Lung (tissue), 12 donors: ENCODE measurements around the gene AKT1. TPM values are rescaled to one million over a fixed set of nuclear protein-coding genes. Genes with fewer than 3 reads are reported as not detected.

Source experiments
- ATAC-seq: fragments of 200-7000 bp; cut with Tn5 transposase; one replicate; pipeline ENCODE4 v1.9.1; 2020; ENCODE audit warnings: moderate number of reproducible peaks; ENCODE audit not compliant: insufficient read depth, low FRiP score
- DNase-seq, 3 donors: peaks; one replicate each; pipeline ENCODE4 v3.0.0-alpha.2; 2013 to 2017
- H3K27ac ChIP-seq, 2 donors: one replicate each; pipeline ENCODE4 v1.5.1; 2013; ENCODE audit warnings: mild to moderate bottlenecking in 2 of 2, moderate library complexity in 2 of 2, control low read depth in 1 of 2, inconsistent platforms in 1 of 2, low read depth in 1 of 2, low read length in 1 of 2
- H3K27me3 ChIP-seq, 3 donors: one replicate each; pipeline ENCODE4 v1.5.1; 2013; ENCODE audit warnings: low read length in 2 of 3; ENCODE audit not compliant: control insufficient read depth in 3 of 3, insufficient read depth in 3 of 3
- H3K36me3 ChIP-seq, 4 donors: one replicate each; pipeline ENCODE4 v1.5.1; 2013; ENCODE audit warnings: low read length in 4 of 4, mild to moderate bottlenecking in 1 of 4, moderate library complexity in 1 of 4; ENCODE audit not compliant: control insufficient read depth in 4 of 4, insufficient read depth in 4 of 4
- H3K4me1 ChIP-seq, 5 donors: one replicate each; pipeline ENCODE4 v1.5.1; 2013; ENCODE audit warnings: low read length in 5 of 5, mild to moderate bottlenecking in 2 of 5, moderate library complexity in 1 of 5; ENCODE audit not compliant: control insufficient read depth in 5 of 5, insufficient read depth in 5 of 5
- H3K4me3 ChIP-seq: one replicate; pipeline ENCODE4 v1.5.1; 2013; ENCODE audit warnings: mild to moderate bottlenecking, control low read depth, moderate library complexity
- H3K9ac ChIP-seq, 2 donors: one replicate each; pipeline ENCODE4 v1.5.1; 2013; ENCODE audit warnings: low read length in 2 of 2, control low read depth in 1 of 2; ENCODE audit not compliant: insufficient read depth in 1 of 2
- H3K9me3 ChIP-seq, 4 donors: one replicate each; pipeline ENCODE4 v1.5.1; 2013; ENCODE audit warnings: low read length in 3 of 4, mild to moderate bottlenecking in 1 of 4, moderate library complexity in 1 of 4; ENCODE audit not compliant: control insufficient read depth in 4 of 4, insufficient read depth in 3 of 4
- WGBS, 2 donors: extraction: QIAGEN DNeasy Blood & Tissue Kit; methylation state at CpG; one replicate each; pipeline ENCODE4 v1.1.7; 2013; 5-methylcytosine and 5-hydroxymethylcytosine counted together
- polyA plus RNA-seq, 2 donors: library from polyadenylated mRNA; stranded (reverse); fragments of 200-250 nt; gene quantifications; one replicate each; pipeline ENCODE4 v1.2.1, GENCODE V29; 2013
- total RNA-seq, 2 donors: library from RNA; depleted of rRNA in 1 of 2; stranded (reverse); fragments of >200 nt in 1 of 2; gene quantifications; one replicate each; pipeline ENCODE4 v1.2.1, GENCODE V29; 2014 to 2021
- TF ChIP-seq, protein P1 (sequence below): IDR thresholded peaks from 2 replicates; pipeline ENCODE4 v1.5.1; 2012; ENCODE audit warnings: mild to moderate bottlenecking; ENCODE audit errors: control extremely low read depth, extremely low read depth
- donor health status: control.
- donor health status: control.
- donor health status: Bipolar disorder and iron deficiency.
- donor health status: healthy.
- donor health status: DM: yes; HTN: yes; CAD: no.

AKT1 gene
- total and polyA plus RNA-seq, 4 donors: 142 to 224 (median 160) TPM

DNA sequence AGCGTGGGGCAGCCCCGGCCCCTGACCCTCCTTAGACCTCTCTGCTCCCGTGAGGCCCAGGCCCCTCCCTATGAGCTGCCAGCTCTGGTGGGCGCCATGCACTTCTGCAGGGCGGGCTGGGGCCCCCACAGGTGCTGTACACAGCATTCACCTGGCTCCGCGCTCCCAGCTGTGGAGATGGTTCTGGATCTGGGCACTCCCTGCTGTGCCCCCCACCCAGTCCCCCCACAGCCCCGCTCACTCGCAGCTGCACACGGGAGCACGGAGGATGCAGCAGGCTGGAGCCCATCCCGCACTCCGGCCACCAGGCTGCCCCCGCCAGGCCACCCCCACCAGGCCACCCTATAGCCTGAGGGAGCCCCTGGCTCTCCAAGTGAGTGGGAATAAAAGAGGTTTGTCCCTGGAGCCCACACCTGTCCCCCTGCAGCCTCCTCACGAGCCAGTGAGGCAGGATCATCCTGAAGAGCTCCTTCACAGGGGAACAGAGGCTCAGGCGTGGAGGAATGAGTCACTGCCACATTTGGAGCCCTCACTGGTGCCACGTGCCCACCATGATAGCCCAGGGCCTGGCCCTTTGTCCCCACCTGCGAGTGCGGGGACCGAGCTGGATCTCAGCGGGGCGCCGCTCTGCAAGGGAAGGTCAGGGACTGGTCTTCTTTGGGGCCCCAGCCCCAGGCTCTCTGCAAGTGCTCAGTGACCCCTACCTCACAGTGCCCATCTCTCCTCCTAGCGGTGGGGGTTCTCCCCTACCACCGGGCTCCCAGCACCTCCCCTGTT, 69.6 kb downstream of the AKT1 start:
- peak overlapping the region in 1 of 2 donors; percentile 97 for H3K27ac ChIP-seq
- H3K9ac ChIP-seq: no peak overlapping the region
- DNase-seq (no peak), ATAC-seq (no peak)
- H3K4me1 ChIP-seq: peaks cover 0 to 15% (median 10%) of the 10 kb centered on the region in 5 donors
- TF ChIP-seq, protein P1, sequence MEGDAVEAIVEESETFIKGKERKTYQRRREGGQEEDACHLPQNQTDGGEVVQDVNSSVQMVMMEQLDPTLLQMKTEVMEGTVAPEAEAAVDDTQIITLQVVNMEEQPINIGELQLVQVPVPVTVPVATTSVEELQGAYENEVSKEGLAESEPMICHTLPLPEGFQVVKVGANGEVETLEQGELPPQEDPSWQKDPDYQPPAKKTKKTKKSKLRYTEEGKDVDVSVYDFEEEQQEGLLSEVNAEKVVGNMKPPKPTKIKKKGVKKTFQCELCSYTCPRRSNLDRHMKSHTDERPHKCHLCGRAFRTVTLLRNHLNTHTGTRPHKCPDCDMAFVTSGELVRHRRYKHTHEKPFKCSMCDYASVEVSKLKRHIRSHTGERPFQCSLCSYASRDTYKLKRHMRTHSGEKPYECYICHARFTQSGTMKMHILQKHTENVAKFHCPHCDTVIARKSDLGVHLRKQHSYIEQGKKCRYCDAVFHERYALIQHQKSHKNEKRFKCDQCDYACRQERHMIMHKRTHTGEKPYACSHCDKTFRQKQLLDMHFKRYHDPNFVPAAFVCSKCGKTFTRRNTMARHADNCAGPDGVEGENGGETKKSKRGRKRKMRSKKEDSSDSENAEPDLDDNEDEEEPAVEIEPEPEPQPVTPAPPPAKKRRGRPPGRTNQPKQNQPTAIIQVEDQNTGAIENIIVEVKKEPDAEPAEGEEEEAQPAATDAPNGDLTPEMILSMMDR: no peak
- H3K4me3 ChIP-seq: no peak overlapping the region
- no peaks in the 10 kb centered on the region for H3K27me3 ChIP-seq
- 86 to 89% methylated on average over 25 of the region's 25 CpGs for WGBS, 2 donors
- no peaks in the 10 kb centered on the region for H3K9me3 ChIP-seq
- H3K36me3 ChIP-seq: peaks cover 0 to 4% (median 1%) of the 10 kb centered on the region in 4 donors

GRCh38 chr14:104724981-104725771, 70.4 kb downstream of the AKT1 start:
- peaks cover 0 to 4% (median 1%) of the 10 kb centered on the region in 4 donors for H3K36me3 ChIP-seq
- peaks cover 0 to 15% (median 10%) of the 10 kb centered on the region in 5 donors for H3K4me1 ChIP-seq
- H3K27me3 ChIP-seq: no peaks in the 10 kb centered on the region
- TF ChIP-seq, protein P1: no peak
- DNase-seq (peak; percentile 71 to 81 (median 76)), ATAC-seq (no peak)
- peak overlapping the region in 1 of 2 donors; percentile 97 for H3K27ac ChIP-seq
- no peaks in the 10 kb centered on the region for H3K9me3 ChIP-seq
- 42 to 61% methylated on average over 24 of the region's 24 CpGs for WGBS, 2 donors
- no peak overlapping the region for H3K4me3 ChIP-seq
- no peak overlapping the region for H3K9ac ChIP-seq

DNA sequence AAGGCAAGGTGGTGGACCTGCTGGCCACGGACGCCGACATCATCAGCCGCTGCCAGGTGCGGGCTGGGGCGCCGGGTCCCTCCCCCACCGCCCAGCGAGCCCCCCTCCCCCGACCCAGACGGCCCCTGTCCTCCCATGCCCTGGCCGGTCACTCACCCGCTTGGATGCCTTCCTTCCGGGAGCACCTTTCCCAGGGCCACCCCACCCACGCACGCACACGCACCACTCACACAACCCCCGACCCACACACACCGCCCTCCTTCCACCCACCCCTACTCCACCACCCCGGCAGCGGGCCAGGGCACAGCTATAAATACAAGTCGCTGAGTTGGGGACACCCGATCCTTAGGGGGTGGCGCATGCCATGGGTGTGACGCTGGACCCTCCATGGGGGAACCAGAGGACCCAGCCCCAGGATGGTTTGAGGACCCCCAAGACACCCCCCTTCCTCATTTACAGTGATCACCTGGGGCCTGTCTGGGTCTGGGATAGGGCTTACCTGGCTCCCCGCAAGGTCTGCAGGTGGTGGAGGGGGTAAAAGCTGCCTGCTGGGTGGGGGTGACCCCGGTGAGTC, 71.1 kb downstream of the AKT1 start:
- DNase-seq: peak; percentile 29 to 53 (median 40)
- peak; percentile 20 for ATAC-seq
- H3K27me3 ChIP-seq: no peaks in the 10 kb centered on the region
- H3K36me3 ChIP-seq: peaks cover 0 to 8% (median 1%) of the 10 kb centered on the region in 4 donors
- peak overlapping the region; percentile 59 for H3K4me3 ChIP-seq
- TF ChIP-seq, protein P1: no peak
- peak overlapping the region in 1 of 2 donors; percentile 97 for H3K27ac ChIP-seq
- 7 to 9% methylated on average over 17 to 27 of the region's 27 CpGs for WGBS, 2 donors
- no peaks in the 10 kb centered on the region for H3K9me3 ChIP-seq
- peaks cover 0 to 15% (median 10%) of the 10 kb centered on the region in 5 donors for H3K4me1 ChIP-seq
- no peak overlapping the region for H3K9ac ChIP-seq
